Measurements from ENCODE around the gene LDLRAD3.

Gene LDLRAD3

GRCh38 chr11:35928688-35929395 is 15.0 kb upstream of the LDLRAD3 start:
- DNase-seq, result no peak

GRCh38 chr11:35930466-35930865 is 13.4 kb upstream of the LDLRAD3 start:
- no peak for DNase-seq

GRCh38 chr11:35932121-35932520 is 11.7 kb upstream of the LDLRAD3 start:
- DNase-seq, result no peak

- no peak for DNase-seq
These were observed 11.1 kb upstream of the LDLRAD3 start for GRCh38 chr11:35932681-35933319.

- DNase-seq, result no peak
These were observed 10.5 kb upstream of the LDLRAD3 start for GRCh38 chr11:35933320-35933871.

- no peak for DNase-seq
These were observed 9.6 kb upstream of the LDLRAD3 start for GRCh38 chr11:35934271-35934670.

GRCh38 chr11:35934981-35935380 is 8.9 kb upstream of the LDLRAD3 start:
- no peak for DNase-seq

- DNase-seq, result no peak
These were observed 8.5 kb upstream of the LDLRAD3 start for GRCh38 chr11:35935390-35935789.

GRCh38 chr11:35937111-35937510 is 6.8 kb upstream of the LDLRAD3 start:
- no peak for DNase-seq

- no peak for DNase-seq
These were observed 6.2 kb upstream of the LDLRAD3 start for GRCh38 chr11:35937700-35938099.

GRCh38 chr11:35938231-35938630 is 5.6 kb upstream of the LDLRAD3 start:
- DNase-seq, result no peak

GRCh38 chr11:35943309-35943708 is 553 bp upstream of the LDLRAD3 start:
- DNase-seq, result no peak

GRCh38 chr11:35944503-35945136 is 758 bp downstream of the LDLRAD3 start:
- no peak for DNase-seq

GRCh38 chr11:35945137-35945518 is 1.3 kb downstream of the LDLRAD3 start:
- DNase-seq, result no peak

GRCh38 chr11:35946766-35947165 is 2.9 kb downstream of the LDLRAD3 start:
- no peak for DNase-seq

GRCh38 chr11:35947437-35947836 is 3.6 kb downstream of the LDLRAD3 start:
- DNase-seq, result no peak

GRCh38 chr11:35949242-35949641 is 5.4 kb downstream of the LDLRAD3 start:
- no peak for DNase-seq

- DNase-seq, result no peak
These were observed 6.2 kb downstream of the LDLRAD3 start for GRCh38 chr11:35950082-35950481.

GRCh38 chr11:35951680-35952079 is 7.8 kb downstream of the LDLRAD3 start:
- no peak for DNase-seq

GRCh38 chr11:35953081-35953760 is 9.4 kb downstream of the LDLRAD3 start:
- no peak for DNase-seq

GRCh38 chr11:35954205-35954604 is 10.3 kb downstream of the LDLRAD3 start:
- no peak for DNase-seq

GRCh38 chr11:35955636-35956035 is 11.8 kb downstream of the LDLRAD3 start:
- DNase-seq, result no peak

- DNase-seq, result no peak
These were observed 18.7 kb downstream of the LDLRAD3 start for GRCh38 chr11:35962369-35963138.

Data from NCI-H1930 (cell line).